ENCODE data around the gene GUCA1A.

DNA sequence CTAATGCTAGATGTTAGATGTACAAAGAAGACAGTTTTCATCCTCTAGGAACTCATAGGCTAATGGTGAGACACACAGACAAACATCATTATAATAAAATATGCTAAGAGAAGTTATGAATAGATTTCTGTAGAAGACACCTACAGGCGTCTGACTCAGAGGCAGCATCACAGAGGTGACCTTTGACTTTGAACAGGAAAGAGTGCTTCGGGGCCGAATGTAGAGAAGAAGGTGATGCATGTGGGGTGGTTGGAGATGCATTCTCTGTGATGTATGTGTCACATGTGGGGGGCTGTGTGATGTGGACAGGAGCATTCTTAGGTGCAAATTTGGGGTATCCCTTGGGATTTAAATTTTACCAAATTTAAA lies 6.8 kb downstream of the GUCA1A start:
- no peak for TF ChIP-seq EP300 (IDR thresholded peaks at IDR 0.05)
- TF ChIP-seq, protein P1, sequence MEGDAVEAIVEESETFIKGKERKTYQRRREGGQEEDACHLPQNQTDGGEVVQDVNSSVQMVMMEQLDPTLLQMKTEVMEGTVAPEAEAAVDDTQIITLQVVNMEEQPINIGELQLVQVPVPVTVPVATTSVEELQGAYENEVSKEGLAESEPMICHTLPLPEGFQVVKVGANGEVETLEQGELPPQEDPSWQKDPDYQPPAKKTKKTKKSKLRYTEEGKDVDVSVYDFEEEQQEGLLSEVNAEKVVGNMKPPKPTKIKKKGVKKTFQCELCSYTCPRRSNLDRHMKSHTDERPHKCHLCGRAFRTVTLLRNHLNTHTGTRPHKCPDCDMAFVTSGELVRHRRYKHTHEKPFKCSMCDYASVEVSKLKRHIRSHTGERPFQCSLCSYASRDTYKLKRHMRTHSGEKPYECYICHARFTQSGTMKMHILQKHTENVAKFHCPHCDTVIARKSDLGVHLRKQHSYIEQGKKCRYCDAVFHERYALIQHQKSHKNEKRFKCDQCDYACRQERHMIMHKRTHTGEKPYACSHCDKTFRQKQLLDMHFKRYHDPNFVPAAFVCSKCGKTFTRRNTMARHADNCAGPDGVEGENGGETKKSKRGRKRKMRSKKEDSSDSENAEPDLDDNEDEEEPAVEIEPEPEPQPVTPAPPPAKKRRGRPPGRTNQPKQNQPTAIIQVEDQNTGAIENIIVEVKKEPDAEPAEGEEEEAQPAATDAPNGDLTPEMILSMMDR (IDR thresholded peaks at IDR 0.05): no peak

Measured in stomach (tissue), 4 donors.